DND-41 (cell line): Measurements from ENCODE around the gene ATG101.

Experiments
- CTCF ChIP-seq: IDR thresholded peaks from 2 replicates; pipeline ENCODE4 v1.5.1; 2012; ENCODE audit warnings: borderline replicate concordance, low read length, moderate library complexity, mild to moderate bottlenecking; ENCODE audit not compliant: poor library complexity, severe bottlenecking; ENCODE audit errors: extremely low read depth
- EZH2 ChIP-seq: IDR thresholded peaks from 3 replicates; pipeline ENCODE4 v1.6.1; 2012; ENCODE audit warnings: borderline replicate concordance, low read depth, mild to moderate bottlenecking, moderate library complexity, low read length, inconsistent platforms; ENCODE audit not compliant: severe bottlenecking

GRCh38 chr12:52070185-52070925, 577 bp downstream of the ATG101 start:
- TF ChIP-seq CTCF = no peak
- TF ChIP-seq EZH2 = no peak
